K562 (cell line): ENCODE results near the gene ACOX2. TPM values are rescaled to one million over a fixed set of nuclear protein-coding genes. Genes with fewer than 3 reads are reported as not detected.

Experiments used
- ATAC-seq: fragments of 200-7000 bp; cut with Tn5 transposase; 3 replicates; pipeline ENCODE4 v1.9.1; 2020; ENCODE audit warnings: moderate library complexity
- BruUV-seq: library from RNA; stranded (reverse); fragments of 400-500 nt; replicated peaks from 2 replicates; lab custom pipeline; 2021; lab: Mats Ljungman, UMichigan
- CTCF ChIA-PET: fragments of 300-600 bp; formaldehyde crosslinking; extraction: SDS; loops from one replicate; lab custom pipeline; 2021; ENCODE audit warnings: low intra/inter-chr PET ratio; lab: Yijun Ruan, JAX
- POLR2A ChIA-PET: fragments of 300-600, 350-650 bp; sonication (Branson Sonifier 250); formaldehyde crosslinking; extraction: SDS; loops from one replicate; lab custom pipeline; 2021; ENCODE audit warnings: antibody characterized with exemption, inconsistent platforms; lab: Yijun Ruan, JAX
- DNase-seq, 4 experiments: peaks; one replicate each; pipeline versions ENCODE4 v3.0.0 to v3.0.0-alpha.2; 2011 to 2018; ENCODE audit warnings: low spot score in 3 of 4, mixed read lengths in 3 of 4; ENCODE audit errors: extremely low read depth in 1 of 4
- FAIRE-seq: peaks from 2 replicates; lab custom pipeline; 2011; peaks lifted over from hg19 to GRCh38; lab: Jason Lieb, UNC
- H2AFZ ChIP-seq: 2 replicates; pipeline ENCODE4 v1.6.0; 2011; ENCODE audit warnings: low read depth, low read length, control low read depth, inconsistent platforms
- H3K27ac ChIP-seq: fragments of 200-600 bp; 3 replicates; pipeline ENCODE4 v1.8.0; 2011; ENCODE audit warnings: low read depth, mild to moderate bottlenecking, control low read depth, inconsistent platforms, low read length, moderate library complexity, mixed read lengths; ENCODE audit errors: extremely low read depth
- H3K27me3 ChIP-seq, 2 experiments: fragments of 300-600 bp in 1 of 2; 2 replicates in 1 of 2; 3 replicates in 1 of 2; pipeline versions ENCODE4 v1.6.0 to v1.8.0; 2011; ENCODE audit warnings: inconsistent platforms in 2 of 2, low read length in 2 of 2, mild to moderate bottlenecking in 1 of 2, mixed read lengths in 1 of 2, moderate library complexity in 1 of 2; ENCODE audit not compliant: control insufficient read depth in 2 of 2, insufficient read depth in 2 of 2
- H3K36me3 ChIP-seq: fragments of 300-600 bp; 3 replicates; pipeline ENCODE4 v1.8.0; 2011; ENCODE audit warnings: mild to moderate bottlenecking, low read length, inconsistent platforms; ENCODE audit not compliant: control insufficient read depth, insufficient read depth
- H3K4me1 ChIP-seq, 2 experiments: fragments of 200-600 bp in 1 of 2; replicated peaks in 1 of 2; 2 replicates in 1 of 2; 3 replicates in 1 of 2; pipeline versions ENCODE4 v1.5.1 to v1.8.0; 2011; ENCODE audit warnings: inconsistent platforms in 2 of 2, low read length in 2 of 2, mild to moderate bottlenecking in 1 of 2, mixed read lengths in 1 of 2, moderate library complexity in 1 of 2; ENCODE audit not compliant: control insufficient read depth in 2 of 2, insufficient read depth in 2 of 2
- H3K4me2 ChIP-seq: 2 replicates; pipeline ENCODE4 v1.6.1; 2011; ENCODE audit warnings: low read length, control low read depth, inconsistent platforms, mixed read lengths; ENCODE audit not compliant: insufficient read depth
- H3K4me3 ChIP-seq: fragments of 200-600 bp; sonication (generic), shearing (Covaris generic); 2 replicates; pipeline ENCODE4 v1.5.1; 2016; ENCODE audit warnings: control low read depth, inconsistent platforms
- H3K79me2 ChIP-seq: fragments of 200-600 bp; 3 replicates; pipeline ENCODE4 v1.8.0; 2011; ENCODE audit warnings: low read length, inconsistent platforms; ENCODE audit not compliant: control insufficient read depth, insufficient read depth
- H3K9ac ChIP-seq, 2 experiments: 2 replicates each; pipeline versions ENCODE4 v1.6.0 to v1.6.1; 2011; ENCODE audit warnings: low read depth in 2 of 2, low read length in 2 of 2, control low read depth in 1 of 2, inconsistent platforms in 1 of 2, mild to moderate bottlenecking in 1 of 2, mixed read lengths in 1 of 2; ENCODE audit not compliant: insufficient read depth in 1 of 2
- H3K9me1 ChIP-seq: one replicate; pipeline ENCODE4 v1.6.0; 2011; ENCODE audit warnings: inconsistent platforms, mild to moderate bottlenecking, low read length, moderate library complexity; ENCODE audit not compliant: control insufficient read depth, insufficient read depth
- H3K9me3 ChIP-seq: replicated peaks from 2 replicates; pipeline ENCODE4 v1.5.1; 2011; ENCODE audit warnings: low read depth, low read length, inconsistent platforms; ENCODE audit not compliant: control insufficient read depth, insufficient read depth
- H4K20me1 ChIP-seq: replicated peaks from 2 replicates; pipeline ENCODE4 v1.6.1; 2011; ENCODE audit warnings: low read length, inconsistent platforms, mixed read lengths; ENCODE audit not compliant: control insufficient read depth, insufficient read depth
- BCOR ChIP-seq: fragments of 450-650 bp; IDR thresholded peaks from 2 replicates; pipeline ENCODE4 v1.6.1; 2016
- CBFA2T2 ChIP-seq: fragments of 450-650 bp; conservative IDR thresholded peaks from 2 replicates; pipeline ENCODE4 v1.6.1; 2017; ENCODE audit warnings: mild to moderate bottlenecking
- CBX5 ChIP-seq: IDR thresholded peaks from 2 replicates; pipeline ENCODE4 v1.6.1; 2014; ENCODE audit warnings: low read depth, borderline replicate concordance
- E2F3 ChIP-seq: fragments of 250-450 bp; sonication (Bioruptor Pico); IDR thresholded peaks from 2 replicates; pipeline ENCODE4 v1.4.0; 2020; ENCODE audit warnings: mild to moderate bottlenecking
- E2F5 ChIP-seq: sonication (generic); formaldehyde crosslinking; IDR thresholded peaks from 2 replicates; pipeline ENCODE4 v1.8.0; 2022; ENCODE audit warnings: mild to moderate bottlenecking, missing genetic modification reagents
- E2F6 ChIP-seq, 2 experiments: IDR thresholded peaks; 2 replicates each; pipeline ENCODE4 v1.6.1; 2011; ENCODE audit warnings: borderline replicate concordance in 1 of 2, control low read depth in 1 of 2, low read depth in 1 of 2, low read length in 1 of 2, mild to moderate bottlenecking in 1 of 2, mixed read lengths in 1 of 2, moderate library complexity in 1 of 2; ENCODE audit not compliant: insufficient read depth in 1 of 2, insufficient read length in 1 of 2, poor library complexity in 1 of 2, severe bottlenecking in 1 of 2; ENCODE audit errors: extremely low read depth in 1 of 2
- FOXP4 ChIP-seq: sonication (generic); formaldehyde crosslinking; IDR thresholded peaks from 2 replicates; pipeline ENCODE4 v1.8.0; 2022; ENCODE audit warnings: mild to moderate bottlenecking, missing genetic modification reagents, borderline replicate concordance
- IRF9 ChIP-seq: fragments of 450-650 bp; IDR thresholded peaks from 2 replicates; pipeline ENCODE4 v1.6.1; 2016; ENCODE audit warnings: missing biosample characterization, missing genetic modification characterization
- MNT ChIP-seq, 2 experiments: fragments of 450-650 bp; conservative IDR thresholded peaks; 2 replicates each; pipeline ENCODE4 v1.6.1; 2017; ENCODE audit warnings: mild to moderate bottlenecking in 2 of 2, moderate library complexity in 2 of 2
- NCOA1 ChIP-seq: fragments of 450-650 bp; IDR thresholded peaks from 2 replicates; pipeline ENCODE4 v1.6.1; 2016; ENCODE audit warnings: low read depth
- NCOR1 ChIP-seq: fragments of 450-650 bp; IDR thresholded peaks from 2 replicates; pipeline ENCODE4 v1.6.1; 2016; ENCODE audit warnings: mild to moderate bottlenecking, moderate library complexity
- ZFP36 ChIP-seq: fragments of 150-350 bp; IDR thresholded peaks from 2 replicates; pipeline ENCODE4 v1.6.1; 2018; ENCODE audit warnings: low read length, low read depth; ENCODE audit not compliant: partially characterized antibody
- WGBS: fragments of 100-300 bp; shearing (Covaris generic); methylation state at CpG from one replicate; pipeline ENCODE4 v1.1.6; 2016; ENCODE audit warnings: low coverage, mixed read lengths; ENCODE audit not compliant: insufficient coverage; ENCODE audit errors: missing lambda C conversion rate; 5-methylcytosine and 5-hydroxymethylcytosine counted together
- in situ Hi-C: fragments of 300-500 bp; cut with MboI; formaldehyde crosslinking; loops from 4 replicates; pipeline ENCODE4 v1.15.0; 2018; ENCODE audit warnings: inconsistent platforms, mixed read lengths
- intact Hi-C: fragments of 100-400 bp; cut with micrococcal nuclease; formaldehyde crosslinking; loops from 2 replicates; pipeline ENCODE4 v1.14.2; 2022
- polyA plus RNA-seq, 8 experiments: library from polyadenylated mRNA; depleted of rRNA in 4 of 8; stranded (reverse) in 5 of 8; unstranded in 3 of 8; fragments of >200 nt; fragmentation: Nextera tagmentation in 2 of 8; fragmentation: Illumina TruSeq in 1 of 8; extraction: Ambion mirVana in 2 of 8; extraction: Trizol in 1 of 8; gene quantifications; 2 replicates each; pipeline versions ENCODE4 v1.2.1 to v1.2.3, GENCODE V29; 2011 to 2014; ENCODE audit warnings: inconsistent platforms in 1 of 8, missing spikeins in 1 of 8
- total RNA-seq, 7 experiments: library from RNA; depleted of rRNA in 6 of 7; stranded (reverse); fragments of >200 nt in 6 of 7; fragmentation: Illumina TruSeq in 2 of 7; extraction: Trizol in 2 of 7; gene quantifications; 2 replicates each; pipeline versions ENCODE4 v1.2.1 to v1.2.3, GENCODE V29; 2011 to 2021; ENCODE audit warnings: low replicate concordance in 1 of 7

The ACOX2 gene
- total and polyA plus RNA-seq, 9 of the 15 experiments (the other 6 are each of a cell fraction or from before 2014, with no cell fraction given): 0.15 TPM; not detected in 8

- Histone ChIP-seq H3K4me2 (peak overlapping the region; percentile 24), H3K9me3 (no peaks in the 10 kb centered on the region), H3K27ac (peak overlapping the region; percentile 23; the same call in 2 of the 3 replicates), H3K4me3 (no peak overlapping the region), H3K36me3 (no peaks in the 10 kb centered on the region), H3K4me1 (peaks cover 15 to 25% of the 10 kb centered on the region in 2 experiments; a peak in 4 of 5 replicates), H3K9ac (peak overlapping the region in 1 of 2 experiments; percentile 68; a peak in 2 of 4 replicates), H3K9me1 (no peaks in the 10 kb centered on the region), H3K27me3 (peaks cover 0 to 4% of the 10 kb centered on the region in 2 experiments; a peak in 1 of 5 replicates), H4K20me1 (no peaks in the 10 kb centered on the region), H2AFZ (peak overlapping the region; percentile 82), H3K79me2 (no peaks in the 10 kb centered on the region)
- FAIRE-seq (peak; percentile 62), ATAC-seq (peak; percentile 88), DNase-seq (peak; percentile 55 to 79 (median 58))
- intact Hi-C loops (no loop called here), in situ Hi-C loops (no loop called here)
- WGBS: 10% methylated on average over 6 of the region's 8 CpGs
- POLR2A ChIA-PET: interaction anchor here (0.6 to 2.0 kb wide), 5 partner anchors 10 to 919 kb away, joined by 3 to 6 read pairs (median 4); partner anchors contain the start of gene PDHB
- CTCF ChIA-PET: no interaction called here
- BruUV-seq: no TSS peak
- no peak for TF ChIP-seq CBX5
- TF ChIP-seq MNT (conservative IDR thresholded peaks at IDR 0.05): peak; percentile 30 to 55; a peak in 1 of 4 replicates
- peak; percentile 68 for TF ChIP-seq CBFA2T2
- no peak for TF ChIP-seq E2F5
- peak; percentile 47 for TF ChIP-seq NCOR1
- peak; percentile 71 to 78 for TF ChIP-seq E2F6 (IDR thresholded peaks at IDR 0.05; ENCODE audit: borderline replicate concordance in 1 of 2, extremely low read depth in 1 of 2, insufficient read depth in 1 of 2, insufficient read length in 1 of 2, low read depth in 1 of 2, low read length in 1 of 2, poor library complexity in 1 of 2, severe bottlenecking in 1 of 2)
- no peak for TF ChIP-seq FOXP4 (CRISPR knock-in tag)
- 0 out of 2 replicates have a peak, but pooled peaks have one; percentile 18 for TF ChIP-seq BCOR
- peak; percentile 33 for TF ChIP-seq ZFP36
- TF ChIP-seq IRF9 (tag): no peak
- no peak for TF ChIP-seq NCOA1
- no peak for TF ChIP-seq E2F3 (CRISPR knock-in tag)
Observed at GRCh38 chr3:58520403-58521335, 16.3 kb downstream of the ACOX2 start.
